WTC11 (cell line): ENCODE results near the gene WFDC1. TPM values are rescaled to one million over a fixed set of nuclear protein-coding genes. Genes with fewer than 3 reads are reported as not detected.
A peak's percentile ranks its signal among the peaks of the same experiment; 100 is the strongest.

ENCODE experiments used
- ATAC-seq: fragments of 200-7000 bp; cut with Tn5 transposase; 2 replicates; pipeline ENCODE4 v1.10.0; 2021; ENCODE audit warnings: mild to moderate bottlenecking, moderate library complexity
- CTCF ChIA-PET: fragments of 300-600 bp; sonication (Branson Sonifier 250); formaldehyde crosslinking; loops from one replicate; lab custom pipeline; 2021; ENCODE audit warnings: antibody characterized with exemption; lab: Charles Lee
- POLR2A ChIA-PET: fragments of 350-600 bp; sonication (Branson Sonifier 250); formaldehyde crosslinking; loops from one replicate; lab custom pipeline; 2021; ENCODE audit warnings: antibody characterized with exemption; lab: Charles Lee
- DNase-seq: peaks from one replicate; pipeline ENCODE4 v3.0.0; 2021; ENCODE audit warnings: low spot score
- H3K27ac Mint-ChIP-seq: 2 replicates; pipeline ENCODE4 v1.8.0; 2021; ENCODE audit warnings: mixed read lengths
- H3K27me3 Mint-ChIP-seq: 2 replicates; pipeline ENCODE4 v1.8.0; 2021; ENCODE audit warnings: low read depth, mild to moderate bottlenecking, moderate library complexity, mixed read lengths
- H3K36me3 Mint-ChIP-seq: 2 replicates; pipeline ENCODE4 v1.8.0; 2021; ENCODE audit warnings: mixed read lengths
- H3K4me1 Mint-ChIP-seq: 2 replicates; pipeline ENCODE4 v1.8.0; 2022; ENCODE audit warnings: mixed read lengths
- H3K4me3 Mint-ChIP-seq: 2 replicates; pipeline ENCODE4 v1.8.0; 2021; ENCODE audit warnings: mild to moderate bottlenecking, moderate library complexity, mixed read lengths
- H3K9me3 Mint-ChIP-seq: 2 replicates; pipeline ENCODE4 v1.8.0; 2021; ENCODE audit warnings: mixed read lengths
- CREM ChIP-seq: sonication (generic); formaldehyde crosslinking; IDR thresholded peaks from 2 replicates; pipeline ENCODE4 v1.8.1; 2022; ENCODE audit warnings: mild to moderate bottlenecking, missing genetic modification reagents, moderate library complexity
- CTCF ChIP-seq: fragments of 200-600 bp; IDR thresholded peaks from 2 replicates; pipeline ENCODE4 v1.8.0; 2022; ENCODE audit warnings: antibody characterized with exemption
- ETV6 ChIP-seq: sonication (generic); formaldehyde crosslinking; IDR thresholded peaks from 2 replicates; pipeline ENCODE4 v1.8.1; 2022; ENCODE audit warnings: mild to moderate bottlenecking, missing genetic modification reagents
- FOXP1 ChIP-seq: sonication (generic); formaldehyde crosslinking; IDR thresholded peaks from 2 replicates; pipeline ENCODE4 v1.8.0; 2022; ENCODE audit warnings: missing genetic modification reagents, mild to moderate bottlenecking, moderate library complexity, borderline replicate concordance
- GTF2I ChIP-seq: fragments of 250-450 bp; sonication (Bioruptor Pico); conservative IDR thresholded peaks from 2 replicates; pipeline ENCODE4 v1.4.0; 2021; ENCODE audit warnings: mild to moderate bottlenecking
- KAT7 ChIP-seq: sonication (generic); formaldehyde crosslinking; IDR thresholded peaks from 2 replicates; pipeline ENCODE4 v1.8.1; 2023; ENCODE audit warnings: missing genetic modification reagents, mild to moderate bottlenecking, borderline replicate concordance
- NFE2L1 ChIP-seq: sonication (generic); formaldehyde crosslinking; IDR thresholded peaks from 2 replicates; pipeline ENCODE4 v1.8.1; 2023; ENCODE audit warnings: missing genetic modification reagents
- PRRX2 ChIP-seq: fragments of 250-450 bp; sonication (Bioruptor Pico); IDR thresholded peaks from 2 replicates; pipeline ENCODE4 v1.8.0; 2021; ENCODE audit warnings: mild to moderate bottlenecking
- RELA ChIP-seq: sonication (generic); formaldehyde crosslinking; IDR thresholded peaks from 2 replicates; pipeline ENCODE4 v1.8.1; 2022; ENCODE audit warnings: missing genetic modification reagents, mild to moderate bottlenecking, borderline replicate concordance
- RORB ChIP-seq: fragments of 250-450 bp; sonication (Bioruptor Pico); IDR thresholded peaks from 2 replicates; pipeline ENCODE4 v1.9.0; 2021; ENCODE audit warnings: mild to moderate bottlenecking
- SP1 ChIP-seq: sonication (generic); formaldehyde crosslinking; conservative IDR thresholded peaks from 2 replicates; pipeline ENCODE4 v1.8.1; 2022; ENCODE audit warnings: missing genetic modification reagents
- TCF7 ChIP-seq: sonication (generic); formaldehyde crosslinking; IDR thresholded peaks from 2 replicates; pipeline ENCODE4 v1.8.0; 2022; ENCODE audit warnings: mild to moderate bottlenecking, low read depth, missing genetic modification reagents, moderate library complexity
- TEAD4 ChIP-seq: sonication (generic); formaldehyde crosslinking; IDR thresholded peaks from 2 replicates; pipeline ENCODE4 v1.8.0; 2022; ENCODE audit warnings: mild to moderate bottlenecking, missing genetic modification reagents
- ZBTB21 ChIP-seq: sonication (generic); formaldehyde crosslinking; IDR thresholded peaks from 2 replicates; pipeline ENCODE4 v1.8.1; 2023; ENCODE audit warnings: mild to moderate bottlenecking, missing genetic modification reagents, borderline replicate concordance
- ZNF219 ChIP-seq: sonication (generic); formaldehyde crosslinking; IDR thresholded peaks from 2 replicates; pipeline ENCODE4 v1.8.0; 2023; ENCODE audit warnings: missing genetic modification reagents, mild to moderate bottlenecking, borderline replicate concordance
- ZNF317 ChIP-seq: sonication (generic); formaldehyde crosslinking; IDR thresholded peaks from 2 replicates; pipeline ENCODE4 v1.8.1; 2023; ENCODE audit warnings: low read depth, mild to moderate bottlenecking, moderate library complexity, missing genetic modification reagents, borderline replicate concordance
- ZNF416 ChIP-seq: fragments of 250-450 bp; sonication (Bioruptor Pico); IDR thresholded peaks from 2 replicates; pipeline ENCODE4 v1.9.0; 2021; ENCODE audit warnings: mild to moderate bottlenecking, inconsistent platforms
- ZNF423 ChIP-seq: fragments of 250-450 bp; sonication (Bioruptor Pico); IDR thresholded peaks from 2 replicates; pipeline ENCODE4 v2.1.2; 2022; ENCODE audit warnings: mild to moderate bottlenecking, moderate library complexity
- ZNF671 ChIP-seq: fragments of 250-450 bp; sonication (Bioruptor Pico); IDR thresholded peaks from 2 replicates; pipeline ENCODE4 v1.8.0; 2021; ENCODE audit warnings: mild to moderate bottlenecking
- total RNA-seq: library from RNA; stranded (reverse); gene quantifications from 3 replicates; pipeline ENCODE4 v1.2.3, GENCODE V29; 2021
- TF ChIP-seq, protein P1 (sequence below): sonication (generic); formaldehyde crosslinking; IDR thresholded peaks from 2 replicates; pipeline ENCODE4 v1.8.1; 2022; ENCODE audit warnings: mild to moderate bottlenecking, moderate library complexity, missing genetic modification reagents
- TF ChIP-seq, protein P2 (sequence below): sonication (generic); formaldehyde crosslinking; IDR thresholded peaks from 2 replicates; pipeline ENCODE4 v1.8.1; 2023; ENCODE audit warnings: mild to moderate bottlenecking, missing genetic modification reagents, moderate library complexity
- TF ChIP-seq, protein P3 (sequence below): sonication (generic); formaldehyde crosslinking; IDR thresholded peaks from 2 replicates; pipeline ENCODE4 v1.8.1; 2023; ENCODE audit warnings: mild to moderate bottlenecking, missing genetic modification reagents, borderline replicate concordance
- TF ChIP-seq, protein P4 (sequence below): sonication (generic); formaldehyde crosslinking; IDR thresholded peaks from 2 replicates; pipeline ENCODE4 v1.8.1; 2022; ENCODE audit warnings: low read depth, mild to moderate bottlenecking, moderate library complexity, missing genetic modification reagents, borderline replicate concordance
- TF ChIP-seq, protein P5 (sequence below): sonication (generic); formaldehyde crosslinking; IDR thresholded peaks from 2 replicates; pipeline ENCODE4 v1.8.0; 2023; ENCODE audit warnings: missing genetic modification reagents
- TF ChIP-seq, protein P6 (sequence below): fragments of 250-450 bp; sonication (Bioruptor Pico); IDR thresholded peaks from 2 replicates; pipeline ENCODE4 v1.8.0; 2021; ENCODE audit warnings: mild to moderate bottlenecking

Gene WFDC1
- total RNA-seq, 1 experiment from 2014 or later: 0.50 TPM

DNA sequence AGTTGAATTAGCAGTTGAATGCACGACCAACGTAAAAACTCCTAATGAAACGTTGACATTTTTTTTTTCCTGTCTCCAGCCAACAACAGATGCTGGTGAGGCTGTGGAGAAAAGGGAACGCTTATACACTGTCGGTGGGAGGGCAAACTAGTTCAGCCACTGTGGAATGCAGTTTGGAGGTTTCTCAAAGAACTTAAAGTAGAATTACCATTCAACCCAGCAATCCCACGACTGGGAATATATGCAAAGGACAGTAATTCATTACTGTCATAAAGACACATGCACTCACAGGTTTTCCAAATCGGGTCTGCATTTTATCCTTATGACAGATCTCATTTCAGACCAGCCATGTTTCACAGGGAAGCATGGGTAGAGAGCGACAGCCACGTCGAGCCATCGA is 3.5 kb upstream of the WFDC1 start:
- no peak for ATAC-seq
- Mint-ChIP-seq H3K27ac (no peak overlapping the region), H3K9me3 (peaks cover 7% of the 10 kb centered on the region), H3K4me3 (no peak overlapping the region), H3K36me3 (no peaks in the 10 kb centered on the region), H3K27me3 (peaks cover 3% of the 10 kb centered on the region; the same call in 1 of the 2 replicates), H3K4me1 (peaks cover 36% of the 10 kb centered on the region)
- TF ChIP-seq ZBTB21: no peak
- no peak for TF ChIP-seq RORB
- no peak for TF ChIP-seq ZNF671 (CRISPR knock-in tag)
- TF ChIP-seq, protein P1, sequence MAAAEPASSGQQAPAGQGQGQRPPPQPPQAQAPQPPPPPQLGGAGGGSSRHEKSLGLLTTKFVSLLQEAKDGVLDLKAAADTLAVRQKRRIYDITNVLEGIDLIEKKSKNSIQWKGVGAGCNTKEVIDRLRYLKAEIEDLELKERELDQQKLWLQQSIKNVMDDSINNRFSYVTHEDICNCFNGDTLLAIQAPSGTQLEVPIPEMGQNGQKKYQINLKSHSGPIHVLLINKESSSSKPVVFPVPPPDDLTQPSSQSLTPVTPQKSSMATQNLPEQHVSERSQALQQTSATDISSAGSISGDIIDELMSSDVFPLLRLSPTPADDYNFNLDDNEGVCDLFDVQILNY (CRISPR knock-in tag): no peak
- no peak for TF ChIP-seq TEAD4 (CRISPR knock-in tag)
- TF ChIP-seq, protein P2, sequence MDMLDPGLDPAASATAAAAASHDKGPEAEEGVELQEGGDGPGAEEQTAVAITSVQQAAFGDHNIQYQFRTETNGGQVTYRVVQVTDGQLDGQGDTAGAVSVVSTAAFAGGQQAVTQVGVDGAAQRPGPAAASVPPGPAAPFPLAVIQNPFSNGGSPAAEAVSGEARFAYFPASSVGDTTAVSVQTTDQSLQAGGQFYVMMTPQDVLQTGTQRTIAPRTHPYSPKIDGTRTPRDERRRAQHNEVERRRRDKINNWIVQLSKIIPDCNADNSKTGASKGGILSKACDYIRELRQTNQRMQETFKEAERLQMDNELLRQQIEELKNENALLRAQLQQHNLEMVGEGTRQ: no peak
- TF ChIP-seq, protein P3, sequence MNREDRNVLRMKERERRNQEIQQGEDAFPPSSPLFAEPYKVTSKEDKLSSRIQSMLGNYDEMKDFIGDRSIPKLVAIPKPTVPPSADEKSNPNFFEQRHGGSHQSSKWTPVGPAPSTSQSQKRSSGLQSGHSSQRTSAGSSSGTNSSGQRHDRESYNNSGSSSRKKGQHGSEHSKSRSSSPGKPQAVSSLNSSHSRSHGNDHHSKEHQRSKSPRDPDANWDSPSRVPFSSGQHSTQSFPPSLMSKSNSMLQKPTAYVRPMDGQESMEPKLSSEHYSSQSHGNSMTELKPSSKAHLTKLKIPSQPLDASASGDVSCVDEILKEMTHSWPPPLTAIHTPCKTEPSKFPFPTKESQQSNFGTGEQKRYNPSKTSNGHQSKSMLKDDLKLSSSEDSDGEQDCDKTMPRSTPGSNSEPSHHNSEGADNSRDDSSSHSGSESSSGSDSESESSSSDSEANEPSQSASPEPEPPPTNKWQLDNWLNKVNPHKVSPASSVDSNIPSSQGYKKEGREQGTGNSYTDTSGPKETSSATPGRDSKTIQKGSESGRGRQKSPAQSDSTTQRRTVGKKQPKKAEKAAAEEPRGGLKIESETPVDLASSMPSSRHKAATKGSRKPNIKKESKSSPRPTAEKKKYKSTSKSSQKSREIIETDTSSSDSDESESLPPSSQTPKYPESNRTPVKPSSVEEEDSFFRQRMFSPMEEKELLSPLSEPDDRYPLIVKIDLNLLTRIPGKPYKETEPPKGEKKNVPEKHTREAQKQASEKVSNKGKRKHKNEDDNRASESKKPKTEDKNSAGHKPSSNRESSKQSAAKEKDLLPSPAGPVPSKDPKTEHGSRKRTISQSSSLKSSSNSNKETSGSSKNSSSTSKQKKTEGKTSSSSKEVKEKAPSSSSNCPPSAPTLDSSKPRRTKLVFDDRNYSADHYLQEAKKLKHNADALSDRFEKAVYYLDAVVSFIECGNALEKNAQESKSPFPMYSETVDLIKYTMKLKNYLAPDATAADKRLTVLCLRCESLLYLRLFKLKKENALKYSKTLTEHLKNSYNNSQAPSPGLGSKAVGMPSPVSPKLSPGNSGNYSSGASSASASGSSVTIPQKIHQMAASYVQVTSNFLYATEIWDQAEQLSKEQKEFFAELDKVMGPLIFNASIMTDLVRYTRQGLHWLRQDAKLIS (CRISPR knock-in tag): no peak
- TF ChIP-seq NFE2L1 (CRISPR knock-in tag): no peak
- TF ChIP-seq ETV6 (CRISPR knock-in tag): no peak
- TF ChIP-seq RELA (CRISPR knock-in tag): no peak
- no peak for TF ChIP-seq KAT7
- DNase-seq: no peak
- POLR2A ChIA-PET: no interaction called here
- CTCF ChIA-PET: interaction anchor here (1.3 to 2.6 kb wide), 2 partner anchors 11 to 17 kb away, joined by 3 to 14 read pairs; no protein-coding TSS in a partner anchor

- CTCF ChIA-PET: interaction anchor here (0.6 to 2.6 kb wide), 4 partner anchors 12 to 64 kb away, joined by 3 to 14 read pairs (median 4); no protein-coding TSS in a partner anchor
- POLR2A ChIA-PET: no interaction called here
- H3K4me1 Mint-ChIP-seq: peaks cover 42% of the 10 kb centered on the region
- H3K4me3 Mint-ChIP-seq: no peak overlapping the region
- H3K27ac Mint-ChIP-seq: no peak overlapping the region
- peaks cover 7% of the 10 kb centered on the region for H3K9me3 Mint-ChIP-seq
- no peaks in the 10 kb centered on the region for H3K36me3 Mint-ChIP-seq
- DNase-seq (no peak), ATAC-seq (peak; percentile 40)
- H3K27me3 Mint-ChIP-seq: peaks cover 3% of the 10 kb centered on the region; the same call in 1 of the 2 replicates
- TF ChIP-seq TCF7: no peak
- TF ChIP-seq ZNF416: no peak
- TF ChIP-seq, protein P4, sequence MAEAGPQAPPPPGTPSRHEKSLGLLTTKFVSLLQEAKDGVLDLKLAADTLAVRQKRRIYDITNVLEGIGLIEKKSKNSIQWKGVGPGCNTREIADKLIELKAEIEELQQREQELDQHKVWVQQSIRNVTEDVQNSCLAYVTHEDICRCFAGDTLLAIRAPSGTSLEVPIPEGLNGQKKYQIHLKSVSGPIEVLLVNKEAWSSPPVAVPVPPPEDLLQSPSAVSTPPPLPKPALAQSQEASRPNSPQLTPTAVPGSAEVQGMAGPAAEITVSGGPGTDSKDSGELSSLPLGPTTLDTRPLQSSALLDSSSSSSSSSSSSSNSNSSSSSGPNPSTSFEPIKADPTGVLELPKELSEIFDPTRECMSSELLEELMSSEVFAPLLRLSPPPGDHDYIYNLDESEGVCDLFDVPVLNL (CRISPR knock-in tag): no peak
- no peak for TF ChIP-seq ZNF317 (CRISPR knock-in tag)
- TF ChIP-seq SP1 (CRISPR knock-in tag): no peak
- TF ChIP-seq PRRX2 (CRISPR knock-in tag): no peak
- TF ChIP-seq, protein P5, sequence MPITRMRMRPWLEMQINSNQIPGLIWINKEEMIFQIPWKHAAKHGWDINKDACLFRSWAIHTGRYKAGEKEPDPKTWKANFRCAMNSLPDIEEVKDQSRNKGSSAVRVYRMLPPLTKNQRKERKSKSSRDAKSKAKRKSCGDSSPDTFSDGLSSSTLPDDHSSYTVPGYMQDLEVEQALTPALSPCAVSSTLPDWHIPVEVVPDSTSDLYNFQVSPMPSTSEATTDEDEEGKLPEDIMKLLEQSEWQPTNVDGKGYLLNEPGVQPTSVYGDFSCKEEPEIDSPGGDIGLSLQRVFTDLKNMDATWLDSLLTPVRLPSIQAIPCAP (CRISPR knock-in tag): no peak
- TF ChIP-seq ZNF423 (CRISPR knock-in tag): no peak
- no peak for TF ChIP-seq ZBTB21
- no peak for TF ChIP-seq CREM (CRISPR knock-in tag)
- no peak for TF ChIP-seq ZNF219 (CRISPR knock-in tag)
- TF ChIP-seq, protein P6, sequence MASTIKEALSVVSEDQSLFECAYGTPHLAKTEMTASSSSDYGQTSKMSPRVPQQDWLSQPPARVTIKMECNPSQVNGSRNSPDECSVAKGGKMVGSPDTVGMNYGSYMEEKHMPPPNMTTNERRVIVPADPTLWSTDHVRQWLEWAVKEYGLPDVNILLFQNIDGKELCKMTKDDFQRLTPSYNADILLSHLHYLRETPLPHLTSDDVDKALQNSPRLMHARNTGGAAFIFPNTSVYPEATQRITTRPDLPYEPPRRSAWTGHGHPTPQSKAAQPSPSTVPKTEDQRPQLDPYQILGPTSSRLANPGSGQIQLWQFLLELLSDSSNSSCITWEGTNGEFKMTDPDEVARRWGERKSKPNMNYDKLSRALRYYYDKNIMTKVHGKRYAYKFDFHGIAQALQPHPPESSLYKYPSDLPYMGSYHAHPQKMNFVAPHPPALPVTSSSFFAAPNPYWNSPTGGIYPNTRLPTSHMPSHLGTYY (CRISPR knock-in tag): no peak
- TF ChIP-seq FOXP1: no peak
- no peak for TF ChIP-seq CTCF
- TF ChIP-seq ZNF671 (CRISPR knock-in tag): no peak
- TF ChIP-seq, protein P1 (CRISPR knock-in tag): no peak
- TF ChIP-seq GTF2I (CRISPR knock-in tag): no peak
These were observed 2.7 kb upstream of the WFDC1 start for GRCh38 chr16:84292011-84292410.
